MCF 10A (cell line): ENCODE results near the gene ATP2C1. TPM values are rescaled to one million over a fixed set of nuclear protein-coding genes. Genes with fewer than 3 reads are reported as not detected.

Source experiments
- BruUV-seq: library from RNA; stranded (reverse); fragments of 400-500 nt; replicated peaks from 2 replicates; lab custom pipeline; 2021; lab: Mats Ljungman, UMichigan
- CTCF ChIA-PET: fragments of 300-600 bp; sonication (Branson Sonifier 250); formaldehyde crosslinking; extraction: SDS; loops from one replicate; lab custom pipeline; 2021; ENCODE audit warnings: antibody characterized with exemption, inconsistent platforms; lab: Yijun Ruan, JAX
- POLR2A ChIA-PET: fragments of 300-600, 350-650 bp; sonication (Branson Sonifier 250); formaldehyde crosslinking; extraction: SDS; loops from one replicate; lab custom pipeline; 2020; ENCODE audit warnings: antibody characterized with exemption, inconsistent platforms; lab: Yijun Ruan, JAX
- DNase-seq: peaks from one replicate; pipeline ENCODE4 v3.0.0-alpha.2; 2018; ENCODE audit not compliant: unreplicated experiment
- H3K27ac Mint-ChIP-seq: one replicate; pipeline ENCODE4 v1.8.0; 2022; ENCODE audit warnings: mild to moderate bottlenecking, low read depth, mixed read lengths; ENCODE audit not compliant: unreplicated experiment
- H3K27me3 Mint-ChIP-seq: one replicate; pipeline ENCODE4 v1.8.0; 2022; ENCODE audit warnings: mixed read lengths; ENCODE audit not compliant: insufficient read depth, unreplicated experiment
- H3K36me3 Mint-ChIP-seq: one replicate; pipeline ENCODE4 v1.8.0; 2022; ENCODE audit warnings: mild to moderate bottlenecking, moderate library complexity, mixed read lengths; ENCODE audit not compliant: insufficient read depth, unreplicated experiment
- H3K4me1 Mint-ChIP-seq: one replicate; pipeline ENCODE4 v1.8.0; 2022; ENCODE audit warnings: mixed read lengths; ENCODE audit not compliant: insufficient read depth, unreplicated experiment
- H3K4me3 Mint-ChIP-seq: one replicate; pipeline ENCODE4 v1.8.0; 2022; ENCODE audit warnings: mild to moderate bottlenecking, moderate library complexity, mixed read lengths; ENCODE audit not compliant: unreplicated experiment
- H3K9me3 Mint-ChIP-seq: one replicate; pipeline ENCODE4 v1.8.0; 2022; ENCODE audit warnings: mixed read lengths; ENCODE audit not compliant: unreplicated experiment
- intact Hi-C: fragments of 100-400 bp; cut with micrococcal nuclease; formaldehyde crosslinking; loops from 2 replicates; pipeline ENCODE4 v1.14.1; 2022
- total RNA-seq: library from RNA; stranded (reverse); gene quantifications from 2 replicates; pipeline ENCODE4 v1.2.3, GENCODE V29; 2022
- TF ChIP-seq, protein P1 (sequence below): fragments of 200-600 bp; IDR thresholded peaks from one replicate; pipeline ENCODE4 v1.8.0; 2022; ENCODE audit warnings: antibody characterized with exemption, mild to moderate bottlenecking; ENCODE audit not compliant: unreplicated experiment

Gene ATP2C1
- total RNA-seq, 1 experiment from 2014 or later, result 52.7 TPM

DNA sequence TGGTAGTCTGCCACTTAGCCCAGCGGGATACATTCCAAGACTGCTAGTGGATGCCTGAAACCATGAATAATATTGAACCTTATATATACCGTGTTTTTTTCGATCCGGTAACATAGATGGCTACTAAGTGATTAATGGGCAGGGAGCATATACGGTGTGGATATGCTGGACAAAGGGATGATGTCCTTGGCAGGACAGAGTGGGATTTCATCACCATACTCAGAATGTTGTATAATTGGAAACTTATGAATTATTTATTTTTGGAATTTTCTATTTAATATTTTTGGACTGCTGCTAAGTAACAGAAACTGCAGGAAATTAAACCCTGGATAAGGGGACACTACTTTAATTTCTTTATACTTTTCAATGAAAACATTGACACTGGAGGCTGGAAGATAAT, 79.5 kb downstream of the ATP2C1 start:
- H3K4me3 Mint-ChIP-seq, result no peak overlapping the region
- peaks cover 26% of the 10 kb centered on the region for H3K36me3 Mint-ChIP-seq
- TF ChIP-seq, protein P1, sequence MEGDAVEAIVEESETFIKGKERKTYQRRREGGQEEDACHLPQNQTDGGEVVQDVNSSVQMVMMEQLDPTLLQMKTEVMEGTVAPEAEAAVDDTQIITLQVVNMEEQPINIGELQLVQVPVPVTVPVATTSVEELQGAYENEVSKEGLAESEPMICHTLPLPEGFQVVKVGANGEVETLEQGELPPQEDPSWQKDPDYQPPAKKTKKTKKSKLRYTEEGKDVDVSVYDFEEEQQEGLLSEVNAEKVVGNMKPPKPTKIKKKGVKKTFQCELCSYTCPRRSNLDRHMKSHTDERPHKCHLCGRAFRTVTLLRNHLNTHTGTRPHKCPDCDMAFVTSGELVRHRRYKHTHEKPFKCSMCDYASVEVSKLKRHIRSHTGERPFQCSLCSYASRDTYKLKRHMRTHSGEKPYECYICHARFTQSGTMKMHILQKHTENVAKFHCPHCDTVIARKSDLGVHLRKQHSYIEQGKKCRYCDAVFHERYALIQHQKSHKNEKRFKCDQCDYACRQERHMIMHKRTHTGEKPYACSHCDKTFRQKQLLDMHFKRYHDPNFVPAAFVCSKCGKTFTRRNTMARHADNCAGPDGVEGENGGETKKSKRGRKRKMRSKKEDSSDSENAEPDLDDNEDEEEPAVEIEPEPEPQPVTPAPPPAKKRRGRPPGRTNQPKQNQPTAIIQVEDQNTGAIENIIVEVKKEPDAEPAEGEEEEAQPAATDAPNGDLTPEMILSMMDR, result no peak
- no TSS peak for BruUV-seq
- no peaks in the 10 kb centered on the region for H3K4me1 Mint-ChIP-seq
- H3K9me3 Mint-ChIP-seq, result no peaks in the 10 kb centered on the region
- ChIA-PET POLR2A (no interaction called here), CTCF (interaction anchor here (0.6 to 1.6 kb wide), 3 partner anchors 29 to 134 kb away, joined by 3 to 15 read pairs (median 3); partner anchors contain the start of gene ATP2C1)
- DNase-seq, result no peak
- intact Hi-C loops, result no loop called here
- H3K27me3 Mint-ChIP-seq, result no peaks in the 10 kb centered on the region
- H3K27ac Mint-ChIP-seq, result no peak overlapping the region

DNA sequence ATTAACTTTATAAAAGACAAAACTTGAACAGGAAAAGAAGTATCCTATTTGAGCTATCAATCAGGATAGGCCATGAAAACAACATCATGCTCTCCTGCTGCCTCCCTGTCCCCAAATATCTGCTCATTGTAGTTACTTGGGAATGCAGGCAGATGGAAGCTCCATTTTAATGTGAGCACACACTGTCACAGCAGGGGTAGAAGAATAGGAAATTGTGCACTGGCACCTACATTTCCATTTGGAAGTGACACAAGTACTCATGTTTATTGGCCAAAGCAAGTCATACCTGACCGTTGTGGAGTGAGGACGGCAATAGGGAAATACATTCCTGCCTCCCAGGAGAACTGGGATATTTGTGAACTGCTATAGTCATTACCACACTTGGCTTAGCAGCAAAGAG, 80.3 kb downstream of the ATP2C1 start:
- no peak for DNase-seq
- Mint-ChIP-seq H3K36me3 (peaks cover 26% of the 10 kb centered on the region), H3K27ac (no peak overlapping the region), H3K9me3 (no peaks in the 10 kb centered on the region), H3K4me1 (no peaks in the 10 kb centered on the region), H3K4me3 (no peak overlapping the region), H3K27me3 (no peaks in the 10 kb centered on the region)
- intact Hi-C loops, result no loop called here
- BruUV-seq, result no TSS peak
- TF ChIP-seq, protein P1, result no peak
- ChIA-PET CTCF (interaction anchor here (0.6 to 1.6 kb wide), 5 partner anchors 11 to 1012 kb away, joined by 3 to 15 read pairs (median 3); partner anchors contain the start of gene ATP2C1), POLR2A (interaction anchor here (0.7 to 1.5 kb wide), 3 partner anchors 10 to 202 kb away, joined by 3 to 6 read pairs (median 5); partner anchors contain the start of gene ATP2C1)

DNA sequence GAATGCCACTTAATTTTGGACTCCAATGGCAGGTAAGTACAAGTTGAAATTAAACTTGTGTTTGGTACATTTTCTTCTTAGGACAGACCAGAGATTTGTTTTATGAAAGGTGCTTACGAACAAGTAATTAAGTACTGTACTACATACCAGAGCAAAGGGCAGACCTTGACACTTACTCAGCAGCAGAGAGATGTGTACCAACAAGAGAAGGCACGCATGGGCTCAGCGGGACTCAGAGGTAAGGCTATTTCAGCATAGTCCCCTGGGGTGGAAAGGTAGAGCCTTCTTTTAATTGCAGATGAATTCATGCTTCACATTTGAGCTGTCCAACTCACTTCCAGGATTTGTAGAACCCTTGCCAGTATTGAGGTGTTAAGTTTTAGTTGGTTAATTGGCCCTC, 81.4 kb downstream of the ATP2C1 start:
- TF ChIP-seq, protein P1, result no peak
- ChIA-PET POLR2A (interaction anchor here (0.7 to 1.5 kb wide), 3 partner anchors 11 to 81 kb away, joined by 3 to 6 read pairs (median 5); partner anchors contain the start of gene ATP2C1), CTCF (interaction anchor here (1.6 kb wide), 1 partner anchor 81 kb away, joined by 15 read pairs; the partner anchor contains the start of gene ATP2C1)
- Mint-ChIP-seq H3K27ac (no peak overlapping the region), H3K4me1 (no peaks in the 10 kb centered on the region), H3K27me3 (no peaks in the 10 kb centered on the region), H3K9me3 (no peaks in the 10 kb centered on the region), H3K36me3 (peaks cover 17% of the 10 kb centered on the region), H3K4me3 (no peak overlapping the region)
- peak; percentile 37 for DNase-seq
- intact Hi-C loops, result no loop called here
- no TSS peak for BruUV-seq

DNA sequence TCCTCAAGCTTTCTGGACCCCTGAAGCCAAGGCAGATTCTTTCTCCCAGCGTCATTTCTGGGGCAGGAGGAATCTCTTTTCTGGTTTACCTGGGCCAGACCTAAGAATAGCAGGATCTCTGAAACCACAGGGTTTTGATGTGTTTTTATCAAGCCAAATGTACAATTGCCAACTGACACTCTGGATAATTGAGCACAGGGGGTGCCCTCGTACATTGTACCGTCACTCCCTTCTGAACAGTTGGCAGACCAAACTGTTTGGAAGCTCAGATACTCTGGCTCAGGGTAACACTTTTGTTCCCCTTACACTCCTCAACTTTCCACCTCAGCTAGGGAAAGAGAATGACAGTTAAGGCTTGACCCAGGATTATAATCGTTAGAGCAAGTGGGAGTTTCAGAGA, 82.8 kb downstream of the ATP2C1 start:
- peaks cover 15% of the 10 kb centered on the region for H3K36me3 Mint-ChIP-seq
- intact Hi-C loops, result no loop called here
- H3K27me3 Mint-ChIP-seq, result no peaks in the 10 kb centered on the region
- TF ChIP-seq, protein P1, result no peak
- DNase-seq, result no peak
- BruUV-seq, result no TSS peak
- POLR2A ChIA-PET, result no interaction called here
- no peak overlapping the region for H3K4me3 Mint-ChIP-seq
- no peak overlapping the region for H3K27ac Mint-ChIP-seq
- H3K4me1 Mint-ChIP-seq, result no peaks in the 10 kb centered on the region
- no peaks in the 10 kb centered on the region for H3K9me3 Mint-ChIP-seq
- CTCF ChIA-PET, result interaction anchor here (1.0 kb wide), 1 partner anchor 18 kb away, joined by 4 read pairs; no protein-coding TSS in a partner anchor
